Measurements from ENCODE around the gene PEX11G.

PEX11G gene

GRCh38 chr19:7480970-7481255 lies 7.9 kb downstream of the PEX11G start:
- DNase-seq (ENCODE audit: insufficient read length, low spot score) (no peak), FAIRE-seq (no peak)
- TF ChIP-seq POLR2A (IDR thresholded peaks at IDR 0.05; ENCODE audit: low read depth, low read length) (no peak), TAF1 (IDR thresholded peaks at IDR 0.05; ENCODE audit: low read depth, low read length) (no peak), PAX5 (IDR thresholded peaks at IDR 0.05; ENCODE audit: insufficient read depth, low read length, severe bottlenecking) (no peak), POU2F2 (IDR thresholded peaks at IDR 0.05; ENCODE audit: low read depth, low read length) (no peak), SPI1 (IDR thresholded peaks at IDR 0.05; ENCODE audit: low read depth, low read length) (no peak), POLR2AphosphoS5 (IDR thresholded peaks at IDR 0.05; ENCODE audit: low read depth, low read length) (no peak)

GRCh38 chr19:7480222-7480969 lies 8.4 kb downstream of the PEX11G start:
- DNase-seq (ENCODE audit: insufficient read length, low spot score) = no peak
- TF ChIP-seq TAF1 (IDR thresholded peaks at IDR 0.05; ENCODE audit: low read depth, low read length) (no peak), PAX5 (IDR thresholded peaks at IDR 0.05; ENCODE audit: insufficient read depth, low read length, severe bottlenecking) (no peak), SPI1 (IDR thresholded peaks at IDR 0.05; ENCODE audit: low read depth, low read length) (no peak), POLR2AphosphoS5 (IDR thresholded peaks at IDR 0.05; ENCODE audit: low read depth, low read length) (no peak), POU2F2 (IDR thresholded peaks at IDR 0.05; ENCODE audit: low read depth, low read length) (no peak), POLR2A (IDR thresholded peaks at IDR 0.05; ENCODE audit: low read depth, low read length) (no peak)
- FAIRE-seq = no peak

GRCh38 chr19:7478843-7479227 lies 10.0 kb downstream of the PEX11G start:
- no peak for FAIRE-seq
- TF ChIP-seq POU2F2 (IDR thresholded peaks at IDR 0.05; ENCODE audit: low read depth, low read length) (no peak), PAX5 (IDR thresholded peaks at IDR 0.05; ENCODE audit: insufficient read depth, low read length, severe bottlenecking) (no peak), SPI1 (IDR thresholded peaks at IDR 0.05; ENCODE audit: low read depth, low read length) (no peak), POLR2A (IDR thresholded peaks at IDR 0.05; ENCODE audit: low read depth, low read length) (no peak), POLR2AphosphoS5 (IDR thresholded peaks at IDR 0.05; ENCODE audit: low read depth, low read length) (no peak)
- no peak for DNase-seq (ENCODE audit: insufficient read length, low spot score)

- FAIRE-seq (no peak), DNase-seq (ENCODE audit: insufficient read length, low spot score) (no peak)
- TF ChIP-seq PAX5 (IDR thresholded peaks at IDR 0.05; ENCODE audit: insufficient read depth, low read length, severe bottlenecking) (no peak), SPI1 (IDR thresholded peaks at IDR 0.05; ENCODE audit: low read depth, low read length) (no peak), POLR2AphosphoS5 (IDR thresholded peaks at IDR 0.05; ENCODE audit: low read depth, low read length) (no peak), POU2F2 (IDR thresholded peaks at IDR 0.05; ENCODE audit: low read depth, low read length) (no peak), TAF1 (IDR thresholded peaks at IDR 0.05; ENCODE audit: low read depth, low read length) (no peak), POLR2A (IDR thresholded peaks at IDR 0.05; ENCODE audit: low read depth, low read length) (no peak)
Observed at GRCh38 chr19:7478173-7478842, 10.5 kb downstream of the PEX11G start.

- no peak for DNase-seq (ENCODE audit: insufficient read length, low spot score)
- TF ChIP-seq POU2F2 (IDR thresholded peaks at IDR 0.05; ENCODE audit: low read depth, low read length) = no peak
- TF ChIP-seq POLR2AphosphoS5 (IDR thresholded peaks at IDR 0.05; ENCODE audit: low read depth, low read length) = no peak
- TF ChIP-seq TAF1 (IDR thresholded peaks at IDR 0.05; ENCODE audit: low read depth, low read length) = no peak
- TF ChIP-seq SPI1 (IDR thresholded peaks at IDR 0.05; ENCODE audit: low read depth, low read length) = no peak
- TF ChIP-seq POLR2A (IDR thresholded peaks at IDR 0.05; ENCODE audit: low read depth, low read length) = no peak
- FAIRE-seq = no peak
Observed at GRCh38 chr19:7477758-7478157, 11.1 kb downstream of the PEX11G start.

GRCh38 chr19:7476777-7477494 lies 11.9 kb downstream of the PEX11G start:
- no peak for DNase-seq (ENCODE audit: insufficient read length, low spot score)
- no peak for TF ChIP-seq POU2F2 (IDR thresholded peaks at IDR 0.05; ENCODE audit: low read depth, low read length)
- TF ChIP-seq TAF1 (IDR thresholded peaks at IDR 0.05; ENCODE audit: low read depth, low read length) = no peak
- no peak for TF ChIP-seq POLR2AphosphoS5 (IDR thresholded peaks at IDR 0.05; ENCODE audit: low read depth, low read length)
- no peak for TF ChIP-seq PAX5 (IDR thresholded peaks at IDR 0.05; ENCODE audit: insufficient read depth, low read length, severe bottlenecking)
- TF ChIP-seq SPI1 (IDR thresholded peaks at IDR 0.05; ENCODE audit: low read depth, low read length) = no peak
- TF ChIP-seq POLR2A (IDR thresholded peaks at IDR 0.05; ENCODE audit: low read depth, low read length) = no peak
- no peak for FAIRE-seq

GRCh38 chr19:7476241-7476640 lies 12.6 kb downstream of the PEX11G start:
- TF ChIP-seq SPI1 (IDR thresholded peaks at IDR 0.05; ENCODE audit: low read depth, low read length) (no peak), POLR2AphosphoS5 (IDR thresholded peaks at IDR 0.05; ENCODE audit: low read depth, low read length) (no peak), PAX5 (IDR thresholded peaks at IDR 0.05; ENCODE audit: insufficient read depth, low read length, severe bottlenecking) (no peak), POU2F2 (IDR thresholded peaks at IDR 0.05; ENCODE audit: low read depth, low read length) (no peak), POLR2A (IDR thresholded peaks at IDR 0.05; ENCODE audit: low read depth, low read length) (no peak), TAF1 (IDR thresholded peaks at IDR 0.05; ENCODE audit: low read depth, low read length) (no peak)
- FAIRE-seq = no peak

GRCh38 chr19:7475665-7476064 lies 13.2 kb downstream of the PEX11G start:
- TF ChIP-seq POLR2AphosphoS5 (IDR thresholded peaks at IDR 0.05; ENCODE audit: low read depth, low read length) = no peak
- TF ChIP-seq POLR2A (IDR thresholded peaks at IDR 0.05; ENCODE audit: low read depth, low read length) = no peak
- no peak for TF ChIP-seq TAF1 (IDR thresholded peaks at IDR 0.05; ENCODE audit: low read depth, low read length)

More at GRCh38 chr19:7476241-7476640, 12.6 kb downstream of the PEX11G start:
- no peak for DNase-seq (ENCODE audit: insufficient read length, low spot score)

More at GRCh38 chr19:7475665-7476064, 13.2 kb downstream of the PEX11G start:
- DNase-seq (ENCODE audit: insufficient read length, low spot score) (no peak), FAIRE-seq (no peak)

All from GM12891 (cell line).